Measurements from ENCODE around the gene MARCKSL1.
"Not testable (repeated sequence)": the region's sequence is repeated elsewhere in the genome, so short reads cannot be mapped to it uniquely, and the experiment has no call there.

The MARCKSL1 gene

DNA sequence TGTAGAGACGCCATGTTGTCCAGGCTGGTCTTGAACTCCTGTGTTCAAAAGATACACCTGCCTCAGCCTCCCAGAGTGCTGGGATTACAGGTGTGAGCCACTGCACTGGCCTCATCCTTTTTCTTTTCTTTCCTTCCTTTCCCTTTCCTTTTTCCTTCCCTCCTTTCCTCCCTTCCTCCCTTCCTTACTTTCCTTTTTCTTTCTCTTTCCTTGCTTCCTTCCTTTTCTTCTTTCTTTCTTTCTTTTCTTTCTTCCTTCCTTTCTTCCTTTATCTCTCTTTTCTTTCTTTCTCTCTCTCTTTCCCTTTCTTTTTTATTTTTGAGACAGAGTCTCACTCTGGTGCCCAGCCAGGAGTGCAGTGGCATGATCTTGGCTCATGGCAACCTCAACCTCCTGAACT lies 20.4 kb upstream of the MARCKSL1 start:
- no peak overlapping the region for H3K4me3 ChIP-seq (ENCODE audit: low read depth in 1 of 2, low read length in 1 of 2)
- H3K9me3 ChIP-seq = no peaks in the 10 kb centered on the region
- H3K27me3 ChIP-seq = peaks cover 29% of the 10 kb centered on the region
- TF ChIP-seq, protein P1, sequence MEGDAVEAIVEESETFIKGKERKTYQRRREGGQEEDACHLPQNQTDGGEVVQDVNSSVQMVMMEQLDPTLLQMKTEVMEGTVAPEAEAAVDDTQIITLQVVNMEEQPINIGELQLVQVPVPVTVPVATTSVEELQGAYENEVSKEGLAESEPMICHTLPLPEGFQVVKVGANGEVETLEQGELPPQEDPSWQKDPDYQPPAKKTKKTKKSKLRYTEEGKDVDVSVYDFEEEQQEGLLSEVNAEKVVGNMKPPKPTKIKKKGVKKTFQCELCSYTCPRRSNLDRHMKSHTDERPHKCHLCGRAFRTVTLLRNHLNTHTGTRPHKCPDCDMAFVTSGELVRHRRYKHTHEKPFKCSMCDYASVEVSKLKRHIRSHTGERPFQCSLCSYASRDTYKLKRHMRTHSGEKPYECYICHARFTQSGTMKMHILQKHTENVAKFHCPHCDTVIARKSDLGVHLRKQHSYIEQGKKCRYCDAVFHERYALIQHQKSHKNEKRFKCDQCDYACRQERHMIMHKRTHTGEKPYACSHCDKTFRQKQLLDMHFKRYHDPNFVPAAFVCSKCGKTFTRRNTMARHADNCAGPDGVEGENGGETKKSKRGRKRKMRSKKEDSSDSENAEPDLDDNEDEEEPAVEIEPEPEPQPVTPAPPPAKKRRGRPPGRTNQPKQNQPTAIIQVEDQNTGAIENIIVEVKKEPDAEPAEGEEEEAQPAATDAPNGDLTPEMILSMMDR (IDR thresholded peaks at IDR 0.05) = no peak
- H3K36me3 ChIP-seq = peaks cover 8% of the 10 kb centered on the region
- H3K4me1 ChIP-seq (ENCODE audit: control insufficient read depth in 1 of 2, insufficient read depth in 1 of 2, low read depth in 1 of 2, low read length in 1 of 2) = peaks cover 12 to 16% of the 10 kb centered on the region in 2 experiments
- no peak overlapping the region for H3K27ac ChIP-seq

DNA sequence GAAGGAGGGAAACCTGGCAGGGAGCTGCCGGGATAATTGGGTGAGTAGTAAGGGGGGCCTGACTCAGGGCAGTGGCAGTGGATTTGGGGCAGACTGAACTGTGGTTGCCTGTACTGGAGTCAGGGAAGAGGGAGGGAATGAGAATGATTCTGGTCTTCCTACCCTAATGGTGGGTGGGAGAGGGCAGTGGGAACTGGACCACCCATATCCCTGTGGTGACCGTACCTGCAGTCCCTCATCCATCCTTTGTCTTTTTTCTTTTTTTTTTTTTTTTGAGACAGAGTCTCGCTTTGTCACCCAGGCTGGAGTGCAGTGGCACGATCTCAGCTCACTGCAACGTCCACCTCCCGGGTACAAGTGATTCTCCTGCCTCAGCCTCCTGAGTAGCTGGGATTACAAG lies 19.7 kb upstream of the MARCKSL1 start:
- not testable (repeated sequence) for H3K4me3 ChIP-seq (ENCODE audit: low read depth in 1 of 2, low read length in 1 of 2); H3K27ac ChIP-seq; H3K36me3 ChIP-seq; H3K9me3 ChIP-seq
- peaks cover 22% of the 10 kb centered on the region for H3K27me3 ChIP-seq
- H3K4me1 ChIP-seq (ENCODE audit: control insufficient read depth in 1 of 2, insufficient read depth in 1 of 2, low read depth in 1 of 2, low read length in 1 of 2) = peaks cover 16 to 18% of the 10 kb centered on the region in 2 experiments

DNA sequence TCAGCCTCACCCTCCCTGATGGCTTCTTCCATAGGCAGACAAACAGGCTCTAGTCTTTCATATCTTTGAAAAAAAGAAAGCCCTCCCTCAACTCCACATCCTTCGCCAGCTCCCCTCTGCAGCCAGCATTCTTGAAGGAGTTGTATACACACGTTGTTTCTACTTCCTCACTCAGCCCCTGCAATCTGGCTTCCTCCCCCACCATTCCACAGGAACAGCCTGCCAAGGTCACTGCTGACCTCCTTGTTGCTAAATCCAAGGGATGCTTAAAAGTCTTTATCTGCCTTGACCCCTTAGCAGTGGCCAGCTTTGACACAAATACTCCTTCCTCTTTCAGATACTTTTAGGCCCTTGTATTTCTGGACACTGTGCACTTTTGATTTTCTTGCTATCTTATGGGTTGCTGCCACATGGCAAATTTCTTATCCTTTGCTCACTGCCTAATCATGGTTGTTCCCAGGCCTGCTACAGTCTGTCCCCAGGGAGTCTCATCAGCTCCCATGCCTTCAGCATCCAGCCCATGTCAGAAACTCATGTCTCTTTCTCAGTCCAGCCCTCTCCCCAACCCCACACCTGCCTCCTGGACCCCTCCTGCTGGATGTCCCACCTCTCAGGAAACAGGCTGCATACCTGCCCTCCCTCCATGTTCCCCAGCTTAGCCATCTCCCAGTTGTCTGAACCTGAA lies 18.0 kb upstream of the MARCKSL1 start:
- H3K27ac ChIP-seq = no peak overlapping the region

DNA sequence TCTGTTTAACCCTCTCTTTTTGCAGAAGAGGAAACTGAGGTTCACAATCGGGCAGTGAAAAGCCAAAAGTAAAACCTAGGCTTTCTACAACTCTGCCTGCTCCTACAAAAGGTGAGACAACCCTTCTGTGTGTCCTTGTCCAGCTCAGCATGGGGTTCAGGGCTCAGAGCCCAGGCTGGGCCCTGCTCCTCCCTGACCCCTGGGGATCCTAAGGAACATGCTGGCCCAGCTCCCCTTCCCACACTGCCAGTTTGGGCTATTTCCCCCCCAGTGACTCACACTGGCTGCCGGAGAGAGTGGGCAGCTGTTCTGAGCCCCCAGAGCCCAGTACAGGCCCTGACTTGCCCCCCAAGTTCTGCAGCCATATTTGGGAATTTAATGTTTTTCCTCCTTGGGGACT lies 17.4 kb upstream of the MARCKSL1 start:
- TF ChIP-seq, protein P1 (IDR thresholded peaks at IDR 0.05) = no peak
- no peak overlapping the region for H3K27ac ChIP-seq
- no peak overlapping the region for H3K4me3 ChIP-seq (ENCODE audit: low read depth in 1 of 2, low read length in 1 of 2)
- H3K9me3 ChIP-seq = no peaks in the 10 kb centered on the region
- peaks cover 12% of the 10 kb centered on the region for H3K27me3 ChIP-seq
- peaks cover 40 to 41% of the 10 kb centered on the region in 2 experiments for H3K4me1 ChIP-seq (ENCODE audit: control insufficient read depth in 1 of 2, insufficient read depth in 1 of 2, low read depth in 1 of 2, low read length in 1 of 2)
- no peaks in the 10 kb centered on the region for H3K36me3 ChIP-seq

More for the DNA sequence above, 18.0 kb upstream of the MARCKSL1 start:
- Histone ChIP-seq H3K9me3 (no peaks in the 10 kb centered on the region), H3K4me3 (ENCODE audit: low read depth in 1 of 2, low read length in 1 of 2) (no peak overlapping the region), H3K27me3 (peaks cover 15% of the 10 kb centered on the region), H3K4me1 (ENCODE audit: control insufficient read depth in 1 of 2, insufficient read depth in 1 of 2, low read depth in 1 of 2, low read length in 1 of 2) (peaks cover 34 to 35% of the 10 kb centered on the region in 2 experiments), H3K36me3 (no peaks in the 10 kb centered on the region)
- TF ChIP-seq, protein P1 (IDR thresholded peaks at IDR 0.05) = no peak

- Histone ChIP-seq H3K4me1 (ENCODE audit: control insufficient read depth in 1 of 2, insufficient read depth in 1 of 2, low read depth in 1 of 2, low read length in 1 of 2) (peaks cover 45 to 47% of the 10 kb centered on the region in 2 experiments), H3K27ac (no peak overlapping the region), H3K27me3 (peaks cover 6% of the 10 kb centered on the region), H3K9me3 (no peaks in the 10 kb centered on the region), H3K4me3 (ENCODE audit: low read depth in 1 of 2, low read length in 1 of 2) (no peak overlapping the region), H3K36me3 (no peaks in the 10 kb centered on the region)
- TF ChIP-seq, protein P1 (IDR thresholded peaks at IDR 0.05) = no peak
These were observed 16.9 kb upstream of the MARCKSL1 start for GRCh38 chr1:32352831-32353383.

- TF ChIP-seq, protein P1 (IDR thresholded peaks at IDR 0.05) = no peak
- H3K4me3 ChIP-seq (ENCODE audit: low read depth in 1 of 2, low read length in 1 of 2) = peak overlapping the region; percentile 68 to 80
- no peaks in the 10 kb centered on the region for H3K36me3 ChIP-seq
- H3K27me3 ChIP-seq = peaks cover under 1% of the 10 kb centered on the region
- peaks cover 48 to 50% of the 10 kb centered on the region in 2 experiments for H3K4me1 ChIP-seq (ENCODE audit: control insufficient read depth in 1 of 2, insufficient read depth in 1 of 2, low read depth in 1 of 2, low read length in 1 of 2)
- H3K9me3 ChIP-seq = no peaks in the 10 kb centered on the region
- H3K27ac ChIP-seq = peak overlapping the region; percentile 96
These were observed 16.3 kb upstream of the MARCKSL1 start for GRCh38 chr1:32352239-32352745.
